ENCODE results near the gene SOCS7.

SOCS7 gene

GRCh38 chr17:38338053-38338452 is 13.6 kb upstream of the SOCS7 start:
- no peak for DNase-seq (ENCODE audit: low read depth)

DNA sequence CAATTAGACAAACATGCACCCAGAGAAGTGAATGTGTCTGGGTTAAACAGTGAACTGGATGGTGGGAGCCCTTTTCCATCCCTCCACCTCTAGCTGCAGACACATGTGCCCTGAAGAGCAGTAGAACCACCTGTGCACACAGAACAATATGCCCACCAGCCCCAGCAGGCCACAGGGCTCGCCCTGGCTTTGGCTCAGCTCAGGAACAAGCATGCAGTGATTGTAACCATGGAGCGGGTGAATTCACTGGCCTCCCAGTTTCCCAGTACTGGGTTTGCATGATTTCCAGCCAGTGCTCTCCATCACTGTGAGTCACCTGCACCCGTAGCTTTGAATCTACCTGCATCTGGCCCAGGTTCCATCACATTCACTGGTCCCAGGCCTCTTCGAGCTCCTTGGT is 13.1 kb upstream of the SOCS7 start:
- no peak for DNase-seq (ENCODE audit: low read depth)

DNA sequence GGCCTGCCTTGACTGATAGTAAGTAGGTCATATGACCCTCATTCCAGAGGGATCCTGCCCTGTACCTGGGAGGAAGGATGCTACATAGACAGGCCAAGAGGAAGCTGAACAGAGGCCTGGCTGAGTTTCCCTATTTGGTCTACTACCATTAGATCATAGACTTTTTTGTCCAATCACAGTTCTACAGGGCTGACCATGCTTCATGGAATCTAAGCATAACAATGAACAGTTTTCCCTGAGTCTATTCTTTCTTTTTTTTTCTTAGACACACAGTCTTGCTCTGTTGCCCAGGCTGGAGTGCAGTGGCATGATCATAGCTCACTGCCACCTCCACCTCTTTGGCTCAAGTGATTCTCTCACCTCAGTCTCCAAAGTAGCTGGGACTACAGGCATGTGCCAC is 11.8 kb upstream of the SOCS7 start:
- no peak for DNase-seq (ENCODE audit: low read depth)

GRCh38 chr17:38341035-38341721 is 10.5 kb upstream of the SOCS7 start:
- no peak for DNase-seq (ENCODE audit: low read depth)

- DNase-seq (ENCODE audit: low read depth) = no peak
Measured at GRCh38 chr17:38342886-38343607, 8.6 kb upstream of the SOCS7 start.

- no peak for DNase-seq (ENCODE audit: low read depth)
Measured at GRCh38 chr17:38343608-38344419, 7.8 kb upstream of the SOCS7 start, which contains the start of gene GPR179. GPR179 (minus strand) TSS chr17:38343956; CDS start chr17:38343789, 167 bp downstream.

DNA sequence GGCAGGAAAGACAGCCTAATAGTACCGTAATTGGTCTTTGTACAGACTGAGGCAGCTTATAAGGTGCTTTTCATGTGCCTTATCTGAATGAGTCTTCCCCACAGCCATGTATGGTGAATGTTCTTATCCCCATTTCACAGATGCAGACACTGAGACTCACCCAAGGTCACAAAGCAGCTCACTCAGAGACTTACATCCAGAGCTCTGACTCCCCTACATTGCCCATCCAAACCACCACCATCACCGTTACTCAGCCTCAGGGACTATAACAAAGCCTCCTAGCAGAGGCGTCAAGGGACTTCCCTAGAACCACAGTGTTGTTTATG is 7.3 kb upstream of the SOCS7 start:
- DNase-seq (ENCODE audit: low read depth) = no peak

DNA sequence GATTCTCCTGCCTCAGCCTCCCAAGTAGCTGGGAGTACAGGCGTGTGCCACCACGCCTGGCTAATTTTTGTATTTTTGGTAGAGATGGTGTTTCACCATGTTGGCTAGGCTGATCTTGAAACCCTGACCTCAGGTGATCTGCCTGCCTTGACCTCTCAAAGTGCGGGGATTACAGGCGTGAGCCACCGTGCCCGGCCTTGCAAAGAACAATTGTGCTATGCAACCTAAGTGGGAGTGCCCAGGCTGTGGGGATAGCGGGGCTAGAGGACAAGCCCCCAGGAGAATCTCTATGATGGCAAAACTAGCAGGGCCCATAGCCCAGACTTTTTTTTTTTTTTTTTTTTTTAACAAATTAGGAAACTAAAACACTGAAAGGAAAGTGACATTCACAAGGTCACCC is 5.9 kb upstream of the SOCS7 start:
- no peak for DNase-seq (ENCODE audit: low read depth)

DNA sequence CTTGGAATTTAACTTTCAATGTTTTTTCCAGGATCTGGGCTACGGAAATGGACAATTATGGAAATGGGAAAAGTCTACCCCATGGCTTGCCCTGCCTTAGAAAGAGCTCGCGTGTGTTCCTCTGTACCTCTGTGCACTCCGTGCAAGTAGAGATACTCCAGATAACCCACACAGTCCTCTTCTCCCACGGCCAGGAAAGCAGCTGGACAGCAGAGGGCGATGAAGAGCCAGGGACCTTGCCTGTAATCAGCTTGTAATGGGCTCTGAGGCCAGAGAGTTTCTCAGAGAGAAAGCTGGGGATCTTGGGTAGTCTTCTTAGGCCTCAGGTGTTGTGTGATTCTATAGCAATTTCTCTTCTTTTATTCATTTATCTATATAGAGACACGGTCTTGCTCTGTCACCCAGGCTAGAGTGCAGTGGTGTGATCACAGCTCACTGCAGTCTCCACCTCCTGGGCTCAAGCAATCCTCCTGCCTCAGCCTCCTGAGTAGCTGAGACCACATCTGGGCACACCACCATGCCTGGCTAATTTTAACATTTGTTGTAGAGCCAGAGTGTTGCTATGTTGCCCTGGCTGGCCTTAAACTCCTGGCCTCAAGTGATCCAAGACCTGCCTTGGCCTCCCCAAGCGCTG is 2.4 kb upstream of the SOCS7 start:
- DNase-seq (ENCODE audit: low read depth) = peak; percentile 82

GRCh38 chr17:38350035-38350434 is 1.6 kb upstream of the SOCS7 start:
- DNase-seq (ENCODE audit: low read depth) = no peak

DNA sequence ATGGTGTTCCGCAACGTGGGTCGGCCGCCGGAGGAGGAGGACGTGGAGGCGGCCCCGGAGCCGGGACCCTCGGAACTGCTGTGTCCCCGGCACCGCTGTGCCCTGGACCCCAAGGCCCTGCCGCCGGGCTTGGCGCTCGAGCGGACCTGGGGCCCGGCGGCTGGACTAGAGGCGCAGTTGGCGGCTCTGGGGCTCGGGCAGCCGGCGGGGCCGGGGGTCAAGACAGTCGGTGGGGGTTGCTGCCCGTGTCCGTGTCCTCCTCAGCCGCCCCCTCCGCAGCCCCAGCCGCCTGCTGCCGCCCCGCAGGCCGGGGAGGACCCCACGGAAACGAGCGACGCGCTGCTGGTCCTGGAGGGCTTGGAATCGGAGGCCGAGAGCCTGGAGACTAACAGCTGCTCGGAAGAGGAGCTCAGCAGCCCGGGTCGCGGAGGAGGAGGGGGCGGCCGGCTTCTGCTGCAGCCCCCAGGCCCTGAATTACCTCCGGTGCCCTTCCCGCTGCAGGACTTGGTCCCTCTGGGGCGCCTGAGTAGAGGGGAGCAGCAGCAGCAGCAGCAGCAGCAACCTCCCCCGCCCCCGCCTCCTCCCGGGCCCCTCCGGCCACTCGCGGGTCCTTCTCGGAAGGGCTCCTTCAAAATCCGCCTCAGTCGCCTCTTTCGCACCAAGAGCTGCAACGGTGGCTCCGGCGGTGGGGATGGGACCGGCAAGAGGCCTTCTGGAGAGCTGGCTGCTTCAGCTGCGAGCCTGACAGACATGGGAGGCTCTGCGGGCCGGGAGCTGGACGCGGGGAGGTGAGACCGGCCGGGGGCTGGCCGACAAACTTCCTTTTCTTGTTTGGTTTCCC is 821 bp downstream of the SOCS7 start:
- DNase-seq (ENCODE audit: low read depth) = peak; percentile 4

GRCh38 chr17:38353086-38353604 is 1.5 kb downstream of the SOCS7 start:
- DNase-seq (ENCODE audit: low read depth) = no peak

- no peak for DNase-seq (ENCODE audit: low read depth)
Measured at GRCh38 chr17:38353668-38354067, 2.0 kb downstream of the SOCS7 start.

DNA sequence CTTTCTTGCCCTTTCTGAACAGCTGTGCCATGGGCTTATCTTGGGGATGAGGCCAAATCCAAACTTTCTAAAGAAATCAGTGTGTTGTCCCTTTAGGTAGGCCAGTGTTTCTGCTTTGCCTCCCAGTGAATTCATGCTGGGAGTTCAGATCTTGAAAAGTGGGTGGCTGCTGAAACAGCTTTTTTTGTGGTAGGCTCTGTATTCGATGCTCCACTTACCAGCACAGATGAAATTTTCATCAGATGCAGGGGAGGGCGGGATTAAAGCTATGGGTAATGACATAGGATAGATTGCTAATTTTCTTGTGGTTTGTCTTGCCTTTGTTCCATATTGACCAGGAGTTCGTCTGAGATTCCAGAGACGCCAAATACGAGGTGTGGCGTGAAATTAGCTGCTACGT is 2.8 kb downstream of the SOCS7 start:
- DNase-seq (ENCODE audit: low read depth) = no peak

DNA sequence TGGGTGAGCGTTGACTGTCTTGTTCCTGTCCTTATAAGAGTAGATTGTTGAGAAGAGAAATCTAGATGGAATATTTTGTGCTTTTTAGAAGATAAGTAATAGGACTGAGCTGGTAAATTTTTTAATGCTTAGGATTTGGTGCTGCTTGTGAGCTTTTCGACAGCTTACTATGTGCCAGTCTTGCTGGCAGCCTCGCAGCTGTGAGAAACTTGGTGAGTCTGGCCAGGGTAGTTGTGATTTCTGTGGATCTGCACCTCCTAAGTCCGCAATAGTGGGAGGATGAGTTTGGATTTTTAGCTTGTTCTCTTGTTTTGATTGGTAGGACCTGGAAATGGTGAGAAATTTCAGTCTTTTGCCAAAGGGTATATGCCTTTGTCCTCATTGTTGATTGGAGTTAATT is 3.6 kb downstream of the SOCS7 start:
- DNase-seq (ENCODE audit: low read depth) = no peak

GRCh38 chr17:38357486-38358123 is 6.0 kb downstream of the SOCS7 start:
- no peak for DNase-seq (ENCODE audit: low read depth)

DNA sequence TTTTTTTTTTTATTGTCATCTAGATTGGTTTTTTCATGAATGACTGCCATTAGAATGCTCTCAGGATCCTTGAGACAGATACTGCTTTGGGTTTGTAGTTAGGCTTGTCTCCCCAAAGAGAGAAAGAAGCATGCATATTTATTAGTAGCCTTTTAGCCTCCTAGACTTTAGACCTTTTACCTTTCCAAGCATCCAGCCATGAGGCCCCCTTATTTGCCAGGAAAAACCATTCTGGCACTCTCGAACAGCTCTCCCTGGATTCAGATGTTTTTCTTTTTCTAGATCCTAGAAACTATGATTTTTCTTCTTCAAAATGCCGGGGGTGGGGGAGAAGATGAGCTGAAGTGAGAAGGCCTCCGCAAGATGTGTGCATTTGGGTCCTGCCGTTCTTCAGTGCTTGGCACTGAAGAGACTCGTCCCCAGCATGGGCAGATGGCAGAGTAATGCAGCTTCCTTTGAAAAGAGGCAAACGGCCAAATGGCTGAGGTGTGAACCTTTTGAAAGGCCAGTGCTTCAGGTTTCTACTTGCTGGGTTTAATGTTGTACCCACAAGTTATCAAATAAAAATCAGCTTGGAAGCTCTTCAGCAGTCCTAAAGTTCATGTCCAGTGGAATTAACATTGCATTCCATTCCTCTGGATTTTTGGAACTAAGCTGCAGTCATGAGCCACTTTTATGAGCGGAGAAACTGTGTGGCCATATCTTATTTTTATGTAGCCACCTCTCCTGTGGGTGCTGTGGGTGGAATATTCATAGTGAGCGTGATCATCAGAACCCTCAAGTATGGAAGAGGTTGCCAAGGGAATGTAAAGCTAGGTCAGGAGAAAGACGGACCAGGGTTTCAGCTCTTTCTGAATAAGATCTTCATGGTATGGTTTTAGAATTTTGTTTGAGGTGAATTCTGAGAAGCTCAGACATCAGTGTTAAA is 7.2 kb downstream of the SOCS7 start:
- no peak for DNase-seq (ENCODE audit: low read depth)

DNA sequence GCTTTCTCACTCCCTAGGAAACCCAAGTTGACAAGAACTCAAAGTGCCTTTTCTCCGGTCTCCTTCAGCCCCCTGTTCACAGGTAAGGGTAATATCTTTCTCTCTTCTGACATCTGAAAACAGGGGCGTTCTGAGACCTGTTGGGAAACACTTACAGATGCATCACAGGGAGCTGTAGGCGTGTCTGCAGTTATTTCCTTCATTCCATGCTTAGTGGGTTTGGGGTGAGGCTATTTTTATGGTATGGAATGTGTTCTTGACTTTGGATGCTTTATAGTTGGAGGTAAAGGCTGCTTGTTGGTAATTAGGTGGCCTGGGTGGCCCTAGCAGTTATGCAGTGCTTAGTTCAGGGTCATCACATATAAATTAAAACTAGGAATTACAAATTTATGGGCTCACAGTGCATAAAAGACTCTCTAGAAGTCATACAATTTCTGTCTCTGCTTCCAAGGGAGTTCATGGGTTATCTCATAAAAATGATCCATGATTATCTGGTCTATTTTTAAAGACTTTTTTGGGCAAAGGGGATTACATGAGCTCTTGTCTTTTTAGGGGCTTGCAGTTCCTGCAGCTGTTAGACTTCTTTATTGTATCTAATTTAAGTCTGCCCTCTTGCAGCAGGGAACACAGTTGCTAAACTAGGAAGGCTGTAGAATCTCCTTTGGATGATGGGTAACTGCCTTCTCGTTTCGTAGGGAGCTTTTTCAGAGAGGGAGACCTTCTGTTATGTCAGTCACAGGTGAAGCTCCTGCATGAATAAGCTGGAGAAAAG is 10.2 kb downstream of the SOCS7 start:
- no peak for DNase-seq (ENCODE audit: low read depth)

DNA sequence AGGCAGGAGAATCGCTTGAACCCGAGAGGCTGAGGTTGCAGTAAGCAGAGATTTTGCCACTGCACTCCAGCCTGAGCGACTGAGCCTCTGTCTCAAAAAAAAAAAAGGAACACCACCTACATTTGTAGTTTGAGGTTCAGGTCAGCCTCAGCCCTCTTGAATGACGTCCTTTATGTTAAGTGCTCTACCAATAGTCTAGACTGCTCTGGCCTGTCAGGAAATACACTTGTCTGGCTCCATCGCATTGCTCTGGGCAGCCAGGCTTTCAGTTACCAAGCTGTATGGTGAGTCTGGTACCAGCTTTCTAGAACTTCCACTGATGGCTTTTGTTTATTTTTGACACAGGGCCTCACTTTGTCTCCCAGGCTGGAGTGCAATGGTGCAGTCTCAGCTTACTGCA is 11.4 kb downstream of the SOCS7 start:
- DNase-seq (ENCODE audit: low read depth) = no peak

Data from activated T-cell treated with anti-CD3 and anti-CD28 coated beads for 1 hour (primary cell).